ENCODE data around the gene NOD1.
"Not testable (repeated sequence)": the region's sequence is repeated elsewhere in the genome, so short reads cannot be mapped to it uniquely, and the experiment has no call there.

- TF ChIP-seq CTCF, POLR2A (IDR thresholded peaks at IDR 0.05): not testable (repeated sequence)
These were observed 30.7 kb upstream of the NOD1 start for GRCh38 chr7:30509171-30509857.
